GM23338 (cell line): Measurements from ENCODE around the gene EZH2. TPM values are rescaled to one million over a fixed set of nuclear protein-coding genes. Genes with fewer than 3 reads are reported as not detected.

ENCODE experiments used
- ATAC-seq: fragments of 200-7000 bp; cut with Tn5 transposase; 3 replicates; pipeline ENCODE4 v1.9.1; 2020
- DNase-seq: peaks from one replicate; pipeline ENCODE4 v3.0.0-alpha.2; 2015; ENCODE audit warnings: low spot score
- H2AFZ ChIP-seq: fragments of 200-600 bp; sonication (generic); 2 replicates; pipeline ENCODE4 v1.8.0; 2016; ENCODE audit warnings: antibody characterized with exemption, mild to moderate bottlenecking, moderate library complexity
- H3F3A ChIP-seq: fragments of 200-600 bp; sonication (generic); replicated peaks from 2 replicates; pipeline ENCODE4 v1.8.0; 2017; ENCODE audit warnings: antibody characterized with exemption, mixed run types, low read depth
- H3K27ac ChIP-seq: fragments of 200-600 bp; sonication (generic); 2 replicates; pipeline ENCODE4 v1.6.1; 2016; ENCODE audit warnings: low read depth
- H3K27me3 ChIP-seq: fragments of 200-600 bp; sonication (generic); 2 replicates; pipeline ENCODE4 v1.8.0; 2016; ENCODE audit warnings: mild to moderate bottlenecking, mixed run types, moderate library complexity; ENCODE audit not compliant: insufficient read depth
- H3K36me3 ChIP-seq: fragments of 200-600 bp; sonication (generic); 2 replicates; pipeline ENCODE4 v1.8.0; 2016; ENCODE audit warnings: mild to moderate bottlenecking; ENCODE audit not compliant: insufficient read depth
- H3K4me1 ChIP-seq: fragments of 200-600 bp; sonication (generic); 2 replicates; pipeline ENCODE4 v1.8.0; 2016; ENCODE audit warnings: mild to moderate bottlenecking, moderate library complexity; ENCODE audit not compliant: insufficient read depth
- H3K4me2 ChIP-seq: fragments of 200-600 bp; sonication (generic); 2 replicates; pipeline ENCODE4 v1.7.1; 2017; ENCODE audit warnings: mixed run types
- H3K4me3 ChIP-seq: fragments of 200-600 bp; sonication (generic); 2 replicates; pipeline ENCODE4 v1.6.1; 2016; ENCODE audit warnings: mixed run types
- H3K79me2 ChIP-seq: fragments of 200-600 bp; sonication (generic); replicated peaks from 2 replicates; pipeline ENCODE4 v1.8.0; 2017; ENCODE audit warnings: mild to moderate bottlenecking; ENCODE audit not compliant: insufficient read depth
- H3K9me2 ChIP-seq: fragments of 200-600 bp; sonication (generic); 2 replicates; pipeline ENCODE4 v1.8.0; 2017; ENCODE audit not compliant: insufficient read depth
- H4K20me1 ChIP-seq: fragments of 200-600 bp; sonication (generic); replicated peaks from 2 replicates; pipeline ENCODE4 v1.8.0; 2017; ENCODE audit warnings: mild to moderate bottlenecking; ENCODE audit not compliant: insufficient read depth
- H3K27ac Mint-ChIP-seq: 2 replicates; pipeline ENCODE4 v1.8.0; 2020; ENCODE audit warnings: inconsistent platforms, mild to moderate bottlenecking, moderate library complexity, mixed read lengths
- H3K27me3 Mint-ChIP-seq: 3 replicates; pipeline ENCODE4 v1.8.0; 2022; ENCODE audit warnings: low read depth, mild to moderate bottlenecking, moderate library complexity, mixed read lengths, inconsistent platforms; ENCODE audit not compliant: insufficient read depth, poor library complexity
- H3K36me3 Mint-ChIP-seq: 3 replicates; pipeline ENCODE4 v1.8.0; 2021; ENCODE audit warnings: low read depth, mild to moderate bottlenecking, inconsistent platforms, moderate library complexity, mixed read lengths
- H3K4me1 Mint-ChIP-seq: 3 replicates; pipeline ENCODE4 v1.8.0; 2020; ENCODE audit warnings: mild to moderate bottlenecking, inconsistent platforms, mixed read lengths
- H3K4me3 Mint-ChIP-seq: 3 replicates; pipeline ENCODE4 v1.8.0; 2021; ENCODE audit warnings: moderate library complexity, mild to moderate bottlenecking, inconsistent platforms, mixed read lengths
- H3K9me3 Mint-ChIP-seq: 3 replicates; pipeline ENCODE4 v1.8.0; 2020; ENCODE audit warnings: moderate library complexity, mild to moderate bottlenecking, inconsistent platforms, mixed read lengths
- EZH2 ChIP-seq: fragments of 200-600 bp; sonication (generic); IDR thresholded peaks from one replicate; pipeline ENCODE4 v1.8.0; 2017; ENCODE audit warnings: antibody characterized with exemption, mild to moderate bottlenecking, low read depth; ENCODE audit not compliant: unreplicated experiment
- EZH2phosphoT487 ChIP-seq: fragments of 200-600 bp; sonication (generic); IDR thresholded peaks from one replicate; pipeline ENCODE4 v1.8.1; 2018; ENCODE audit warnings: antibody characterized with exemption; ENCODE audit not compliant: unreplicated experiment
- POLR2AphosphoS5 ChIP-seq: IDR thresholded peaks from 2 replicates; pipeline ENCODE4 v1.6.1; 2016; ENCODE audit warnings: antibody characterized with exemption, low read depth
- ZNF331 ChIP-seq: fragments of 250-450 bp; sonication (Bioruptor Pico); IDR thresholded peaks from 2 replicates; pipeline ENCODE4 v1.5.0; 2020; ENCODE audit warnings: low read depth, mild to moderate bottlenecking, moderate library complexity
- polyA plus RNA-seq: library from polyadenylated mRNA; unstranded; fragments of >200 nt; fragmentation: Nextera tagmentation; extraction: Ambion mirVana; gene quantifications from 2 replicates; pipeline ENCODE4 v1.2.1, GENCODE V29; 2016
- total RNA-seq: library from RNA; depleted of rRNA; stranded (reverse); fragments of >200 nt; shearing (Covaris generic); gene quantifications from 2 replicates; pipeline ENCODE4 v1.2.3, GENCODE V29; 2014
- TF ChIP-seq, protein P1 (sequence below): IDR thresholded peaks from one replicate; pipeline ENCODE4 v1.6.1; 2018; ENCODE audit warnings: antibody characterized with exemption; ENCODE audit not compliant: unreplicated experiment
- TF ChIP-seq, protein P2 (sequence below), 2 experiments: fragments of 200-600 bp in 1 of 2; sonication (generic) in 1 of 2; conservative IDR thresholded peaks; 2 replicates each; pipeline versions ENCODE4 v1.5.1 to v1.6.1; 2016 to 2017; ENCODE audit warnings: antibody characterized with exemption in 2 of 2, low read depth in 2 of 2, mild to moderate bottlenecking in 2 of 2, moderate library complexity in 1 of 2
- TF ChIP-seq, protein P3 (sequence below): IDR thresholded peaks from 2 replicates; pipeline ENCODE4 v1.6.1; 2016; ENCODE audit warnings: antibody characterized with exemption
- TF ChIP-seq, protein P4 (sequence below): fragments of 250-450 bp; sonication (Bioruptor Pico); IDR thresholded peaks from 2 replicates; pipeline ENCODE4 v1.5.0; 2020; ENCODE audit warnings: mild to moderate bottlenecking, moderate library complexity

The EZH2 gene
- total and polyA plus RNA-seq, 2 experiments from 2014 or later = 33.9 to 38.6 TPM

DNA sequence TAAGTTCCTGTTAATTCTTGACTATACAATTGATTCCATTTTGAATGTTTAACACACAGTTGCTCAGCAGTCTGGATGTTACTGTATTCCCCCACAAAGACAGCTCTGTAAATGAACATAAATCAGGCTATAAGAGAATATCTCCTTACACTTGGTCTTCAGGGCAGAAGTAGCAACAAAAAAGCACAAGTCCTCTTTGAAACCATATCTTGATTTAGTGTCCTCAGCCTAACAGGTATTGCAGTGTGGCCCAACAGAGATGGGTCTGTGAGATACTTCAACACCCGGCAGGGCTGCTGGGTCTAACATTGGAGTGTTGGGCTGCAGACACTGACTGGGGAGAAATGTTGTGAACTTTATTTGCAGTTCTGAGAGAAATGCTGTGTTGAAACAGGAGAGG lies 109.6 kb downstream of the EZH2 start (continued):
- TF ChIP-seq, protein P1, sequence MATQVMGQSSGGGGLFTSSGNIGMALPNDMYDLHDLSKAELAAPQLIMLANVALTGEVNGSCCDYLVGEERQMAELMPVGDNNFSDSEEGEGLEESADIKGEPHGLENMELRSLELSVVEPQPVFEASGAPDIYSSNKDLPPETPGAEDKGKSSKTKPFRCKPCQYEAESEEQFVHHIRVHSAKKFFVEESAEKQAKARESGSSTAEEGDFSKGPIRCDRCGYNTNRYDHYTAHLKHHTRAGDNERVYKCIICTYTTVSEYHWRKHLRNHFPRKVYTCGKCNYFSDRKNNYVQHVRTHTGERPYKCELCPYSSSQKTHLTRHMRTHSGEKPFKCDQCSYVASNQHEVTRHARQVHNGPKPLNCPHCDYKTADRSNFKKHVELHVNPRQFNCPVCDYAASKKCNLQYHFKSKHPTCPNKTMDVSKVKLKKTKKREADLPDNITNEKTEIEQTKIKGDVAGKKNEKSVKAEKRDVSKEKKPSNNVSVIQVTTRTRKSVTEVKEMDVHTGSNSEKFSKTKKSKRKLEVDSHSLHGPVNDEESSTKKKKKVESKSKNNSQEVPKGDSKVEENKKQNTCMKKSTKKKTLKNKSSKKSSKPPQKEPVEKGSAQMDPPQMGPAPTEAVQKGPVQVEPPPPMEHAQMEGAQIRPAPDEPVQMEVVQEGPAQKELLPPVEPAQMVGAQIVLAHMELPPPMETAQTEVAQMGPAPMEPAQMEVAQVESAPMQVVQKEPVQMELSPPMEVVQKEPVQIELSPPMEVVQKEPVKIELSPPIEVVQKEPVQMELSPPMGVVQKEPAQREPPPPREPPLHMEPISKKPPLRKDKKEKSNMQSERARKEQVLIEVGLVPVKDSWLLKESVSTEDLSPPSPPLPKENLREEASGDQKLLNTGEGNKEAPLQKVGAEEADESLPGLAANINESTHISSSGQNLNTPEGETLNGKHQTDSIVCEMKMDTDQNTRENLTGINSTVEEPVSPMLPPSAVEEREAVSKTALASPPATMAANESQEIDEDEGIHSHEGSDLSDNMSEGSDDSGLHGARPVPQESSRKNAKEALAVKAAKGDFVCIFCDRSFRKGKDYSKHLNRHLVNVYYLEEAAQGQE = no peak

DNA sequence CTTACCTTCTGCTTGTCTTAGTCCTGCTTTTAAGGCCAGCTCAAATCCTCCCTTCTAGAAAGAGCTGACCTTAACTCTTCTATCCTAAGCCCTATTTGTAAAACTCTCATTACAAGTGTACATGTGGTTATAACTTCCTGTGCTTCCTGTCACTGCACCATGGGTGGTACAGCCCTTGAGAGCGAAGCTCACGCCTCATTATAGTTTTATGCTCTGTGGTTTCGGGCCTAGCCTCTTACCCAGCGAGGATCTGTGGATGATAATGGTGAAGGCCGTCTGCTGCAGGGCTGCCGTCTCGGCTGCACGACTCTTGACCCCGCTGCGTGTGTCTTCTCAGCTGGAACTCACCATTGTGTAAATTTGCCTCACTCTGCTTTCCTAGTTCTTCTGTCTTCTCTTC lies 110.8 kb downstream of the EZH2 start:
- Histone ChIP-seq H3K9me2 (no peaks in the 10 kb centered on the region), H3K27me3 (no peaks in the 10 kb centered on the region), H3K36me3 (peaks cover 5% of the 10 kb centered on the region; the same call in 1 of the 2 replicates), H3F3A (no peaks in the 10 kb centered on the region), H3K27ac (no peak overlapping the region; the same call in 1 of the 2 replicates), H3K4me3 (no peak overlapping the region), H4K20me1 (no peaks in the 10 kb centered on the region), H3K79me2 (peaks cover 12% of the 10 kb centered on the region), H3K4me1 (peaks cover 31% of the 10 kb centered on the region), H3K4me2 (no peak overlapping the region), H2AFZ (no peak overlapping the region)
- Mint-ChIP-seq H3K27me3 (peaks cover 5% of the 10 kb centered on the region), H3K27ac (peak overlapping the region; percentile 73), H3K9me3 (no peaks in the 10 kb centered on the region), H3K36me3 (peaks cover 49% of the 10 kb centered on the region), H3K4me3 (no peak overlapping the region), H3K4me1 (peaks cover 45% of the 10 kb centered on the region)
- DNase-seq = no peak
- peak; percentile 26; the same call in 1 of the 3 replicates for ATAC-seq
- TF ChIP-seq ZNF331 (CRISPR knock-in tag) = no peak
- no peak for TF ChIP-seq POLR2AphosphoS5
- TF ChIP-seq EZH2phosphoT487 = no peak
- TF ChIP-seq, protein P2, sequence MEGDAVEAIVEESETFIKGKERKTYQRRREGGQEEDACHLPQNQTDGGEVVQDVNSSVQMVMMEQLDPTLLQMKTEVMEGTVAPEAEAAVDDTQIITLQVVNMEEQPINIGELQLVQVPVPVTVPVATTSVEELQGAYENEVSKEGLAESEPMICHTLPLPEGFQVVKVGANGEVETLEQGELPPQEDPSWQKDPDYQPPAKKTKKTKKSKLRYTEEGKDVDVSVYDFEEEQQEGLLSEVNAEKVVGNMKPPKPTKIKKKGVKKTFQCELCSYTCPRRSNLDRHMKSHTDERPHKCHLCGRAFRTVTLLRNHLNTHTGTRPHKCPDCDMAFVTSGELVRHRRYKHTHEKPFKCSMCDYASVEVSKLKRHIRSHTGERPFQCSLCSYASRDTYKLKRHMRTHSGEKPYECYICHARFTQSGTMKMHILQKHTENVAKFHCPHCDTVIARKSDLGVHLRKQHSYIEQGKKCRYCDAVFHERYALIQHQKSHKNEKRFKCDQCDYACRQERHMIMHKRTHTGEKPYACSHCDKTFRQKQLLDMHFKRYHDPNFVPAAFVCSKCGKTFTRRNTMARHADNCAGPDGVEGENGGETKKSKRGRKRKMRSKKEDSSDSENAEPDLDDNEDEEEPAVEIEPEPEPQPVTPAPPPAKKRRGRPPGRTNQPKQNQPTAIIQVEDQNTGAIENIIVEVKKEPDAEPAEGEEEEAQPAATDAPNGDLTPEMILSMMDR (conservative IDR thresholded peaks at IDR 0.05; ENCODE audit: low read depth in 2 of 2) = no peak
- TF ChIP-seq, protein P3, sequence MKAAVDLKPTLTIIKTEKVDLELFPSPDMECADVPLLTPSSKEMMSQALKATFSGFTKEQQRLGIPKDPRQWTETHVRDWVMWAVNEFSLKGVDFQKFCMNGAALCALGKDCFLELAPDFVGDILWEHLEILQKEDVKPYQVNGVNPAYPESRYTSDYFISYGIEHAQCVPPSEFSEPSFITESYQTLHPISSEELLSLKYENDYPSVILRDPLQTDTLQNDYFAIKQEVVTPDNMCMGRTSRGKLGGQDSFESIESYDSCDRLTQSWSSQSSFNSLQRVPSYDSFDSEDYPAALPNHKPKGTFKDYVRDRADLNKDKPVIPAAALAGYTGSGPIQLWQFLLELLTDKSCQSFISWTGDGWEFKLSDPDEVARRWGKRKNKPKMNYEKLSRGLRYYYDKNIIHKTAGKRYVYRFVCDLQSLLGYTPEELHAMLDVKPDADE = no peak
- TF ChIP-seq EZH2 = no peak
- TF ChIP-seq, protein P1 = no peak
- TF ChIP-seq, protein P4, sequence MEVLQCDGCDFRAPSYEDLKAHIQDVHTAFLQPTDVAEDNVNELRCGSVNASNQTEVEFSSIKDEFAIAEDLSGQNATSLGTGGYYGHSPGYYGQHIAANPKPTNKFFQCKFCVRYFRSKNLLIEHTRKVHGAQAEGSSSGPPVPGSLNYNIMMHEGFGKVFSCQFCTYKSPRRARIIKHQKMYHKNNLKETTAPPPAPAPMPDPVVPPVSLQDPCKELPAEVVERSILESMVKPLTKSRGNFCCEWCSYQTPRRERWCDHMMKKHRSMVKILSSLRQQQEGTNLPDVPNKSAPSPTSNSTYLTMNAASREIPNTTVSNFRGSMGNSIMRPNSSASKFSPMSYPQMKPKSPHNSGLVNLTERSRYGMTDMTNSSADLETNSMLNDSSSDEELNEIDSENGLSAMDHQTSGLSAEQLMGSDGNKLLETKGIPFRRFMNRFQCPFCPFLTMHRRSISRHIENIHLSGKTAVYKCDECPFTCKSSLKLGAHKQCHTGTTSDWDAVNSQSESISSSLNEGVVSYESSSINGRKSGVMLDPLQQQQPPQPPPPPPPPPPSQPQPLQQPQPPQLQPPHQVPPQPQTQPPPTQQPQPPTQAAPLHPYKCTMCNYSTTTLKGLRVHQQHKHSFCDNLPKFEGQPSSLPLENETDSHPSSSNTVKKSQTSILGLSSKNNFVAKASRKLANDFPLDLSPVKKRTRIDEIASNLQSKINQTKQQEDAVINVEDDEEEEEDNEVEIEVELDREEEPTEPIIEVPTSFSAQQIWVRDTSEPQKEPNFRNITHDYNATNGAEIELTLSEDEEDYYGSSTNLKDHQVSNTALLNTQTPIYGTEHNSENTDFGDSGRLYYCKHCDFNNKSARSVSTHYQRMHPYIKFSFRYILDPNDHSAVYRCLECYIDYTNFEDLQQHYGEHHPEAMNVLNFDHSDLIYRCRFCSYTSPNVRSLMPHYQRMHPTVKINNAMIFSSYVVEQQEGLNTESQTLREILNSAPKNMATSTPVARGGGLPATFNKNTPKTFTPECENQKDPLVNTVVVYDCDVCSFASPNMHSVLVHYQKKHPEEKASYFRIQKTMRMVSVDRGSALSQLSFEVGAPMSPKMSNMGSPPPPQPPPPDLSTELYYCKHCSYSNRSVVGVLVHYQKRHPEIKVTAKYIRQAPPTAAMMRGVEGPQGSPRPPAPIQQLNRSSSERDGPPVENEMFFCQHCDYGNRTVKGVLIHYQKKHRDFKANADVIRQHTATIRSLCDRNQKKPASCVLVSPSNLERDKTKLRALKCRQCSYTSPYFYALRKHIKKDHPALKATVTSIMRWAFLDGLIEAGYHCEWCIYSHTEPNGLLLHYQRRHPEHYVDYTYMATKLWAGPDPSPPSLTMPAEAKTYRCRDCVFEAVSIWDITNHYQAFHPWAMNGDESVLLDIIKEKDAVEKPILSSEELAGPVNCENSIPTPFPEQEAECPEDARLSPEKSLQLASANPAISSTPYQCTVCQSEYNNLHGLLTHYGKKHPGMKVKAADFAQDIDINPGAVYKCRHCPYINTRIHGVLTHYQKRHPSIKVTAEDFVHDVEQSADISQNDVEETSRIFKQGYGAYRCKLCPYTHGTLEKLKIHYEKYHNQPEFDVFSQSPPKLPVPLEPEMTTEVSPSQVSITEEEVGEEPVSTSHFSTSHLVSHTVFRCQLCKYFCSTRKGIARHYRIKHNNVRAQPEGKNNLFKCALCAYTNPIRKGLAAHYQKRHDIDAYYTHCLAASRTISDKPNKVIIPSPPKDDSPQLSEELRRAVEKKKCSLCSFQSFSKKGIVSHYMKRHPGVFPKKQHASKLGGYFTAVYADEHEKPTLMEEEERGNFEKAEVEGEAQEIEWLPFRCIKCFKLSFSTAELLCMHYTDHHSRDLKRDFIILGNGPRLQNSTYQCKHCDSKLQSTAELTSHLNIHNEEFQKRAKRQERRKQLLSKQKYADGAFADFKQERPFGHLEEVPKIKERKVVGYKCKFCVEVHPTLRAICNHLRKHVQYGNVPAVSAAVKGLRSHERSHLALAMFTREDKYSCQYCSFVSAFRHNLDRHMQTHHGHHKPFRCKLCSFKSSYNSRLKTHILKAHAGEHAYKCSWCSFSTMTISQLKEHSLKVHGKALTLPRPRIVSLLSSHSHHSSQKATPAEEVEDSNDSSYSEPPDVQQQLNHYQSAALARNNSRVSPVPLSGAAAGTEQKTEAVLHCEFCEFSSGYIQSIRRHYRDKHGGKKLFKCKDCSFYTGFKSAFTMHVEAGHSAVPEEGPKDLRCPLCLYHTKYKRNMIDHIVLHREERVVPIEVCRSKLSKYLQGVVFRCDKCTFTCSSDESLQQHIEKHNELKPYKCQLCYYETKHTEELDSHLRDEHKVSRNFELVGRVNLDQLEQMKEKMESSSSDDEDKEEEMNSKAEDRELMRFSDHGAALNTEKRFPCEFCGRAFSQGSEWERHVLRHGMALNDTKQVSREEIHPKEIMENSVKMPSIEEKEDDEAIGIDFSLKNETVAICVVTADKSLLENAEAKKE (CRISPR knock-in tag) = no peak
